Gastroesophageal sphincter (tissue), 4 donors: ENCODE data around the gene RUFY1. TPM values are rescaled to one million over a fixed set of nuclear protein-coding genes. Genes with fewer than 3 reads are reported as not detected.
A peak's percentile ranks its signal among the peaks of the same experiment; 100 is the strongest.

Experiments used
- ATAC-seq: fragments of 150-250 bp; one replicate; pipeline ENCODE4 v1.9.1; 2016; ENCODE audit warnings: mild to moderate bottlenecking, moderate library complexity
- H3K27ac ChIP-seq, 4 donors: fragments of 200-600 bp; sonication (generic) in 3 of 4; 1 replicate in 3 of 4; 2 replicates in 1 of 4; pipeline ENCODE4 v1.5.1; 2016 to 2019
- H3K27me3 ChIP-seq: fragments of 200-600 bp; sonication (generic); one replicate; pipeline ENCODE4 v1.5.1; 2019
- H3K36me3 ChIP-seq, 2 donors: fragments of 200-600 bp; sonication (generic); one replicate each; pipeline ENCODE4 v1.5.1; 2019; ENCODE audit warnings: control low read depth in 1 of 2
- H3K4me1 ChIP-seq, 3 donors: fragments of 200-600 bp; sonication (generic); 1 replicate in 2 of 3; 2 replicates in 1 of 3; pipeline ENCODE4 v1.5.1; 2016 to 2019; ENCODE audit warnings: control low read depth in 2 of 3
- H3K4me3 ChIP-seq, 2 donors: fragments of 200-600 bp; sonication (generic); one replicate each; pipeline ENCODE4 v1.5.1; 2019; ENCODE audit warnings: mild to moderate bottlenecking in 1 of 2, moderate library complexity in 1 of 2
- H3K9me3 ChIP-seq, 3 donors: fragments of 200-600 bp; sonication (generic); one replicate each; pipeline ENCODE4 v1.5.1; 2017 to 2019; ENCODE audit warnings: control low read depth in 2 of 3
- EP300 ChIP-seq: sonication (generic); formaldehyde crosslinking; IDR thresholded peaks from one replicate; pipeline ENCODE4 v1.6.1; 2017; ENCODE audit warnings: antibody characterized with exemption, mild to moderate bottlenecking
- POLR2A ChIP-seq, 2 donors: fragments of 450-650 bp; IDR thresholded peaks; one replicate each; pipeline ENCODE4 v1.6.1; 2017; ENCODE audit warnings: antibody characterized with exemption in 2 of 2, mild to moderate bottlenecking in 2 of 2, moderate library complexity in 1 of 2
- POLR2AphosphoS5 ChIP-seq: sonication (generic); formaldehyde crosslinking; IDR thresholded peaks from one replicate; pipeline ENCODE4 v1.6.1; 2017; ENCODE audit warnings: antibody characterized with exemption
- WGBS, 2 donors: methylation state at CpG; one replicate each; pipeline ENCODE4 v1.1.5; 2018; ENCODE audit warnings: low coverage in 1 of 2; 5-methylcytosine and 5-hydroxymethylcytosine counted together
- total RNA-seq, 4 donors: library from RNA; depleted of rRNA; stranded (reverse); fragments of >200 nt; gene quantifications; one replicate each; pipeline ENCODE4 v1.1.0, GENCODE V29; 2016
- TF ChIP-seq, protein P1 (sequence below), 4 experiments: fragments of 200-600 bp in 2 of 4; fragments of 450-650 bp in 2 of 4; sonication (generic) in 1 of 4; IDR thresholded peaks; one replicate each; pipeline ENCODE4 v1.5.1; 2017 to 2019; ENCODE audit warnings: antibody characterized with exemption in 4 of 4, mild to moderate bottlenecking in 2 of 4, moderate library complexity in 2 of 4

RUFY1 gene
- total RNA-seq, 4 donors from 2014 or later, result 38.1 to 59.0 (median 54.8) TPM

DNA sequence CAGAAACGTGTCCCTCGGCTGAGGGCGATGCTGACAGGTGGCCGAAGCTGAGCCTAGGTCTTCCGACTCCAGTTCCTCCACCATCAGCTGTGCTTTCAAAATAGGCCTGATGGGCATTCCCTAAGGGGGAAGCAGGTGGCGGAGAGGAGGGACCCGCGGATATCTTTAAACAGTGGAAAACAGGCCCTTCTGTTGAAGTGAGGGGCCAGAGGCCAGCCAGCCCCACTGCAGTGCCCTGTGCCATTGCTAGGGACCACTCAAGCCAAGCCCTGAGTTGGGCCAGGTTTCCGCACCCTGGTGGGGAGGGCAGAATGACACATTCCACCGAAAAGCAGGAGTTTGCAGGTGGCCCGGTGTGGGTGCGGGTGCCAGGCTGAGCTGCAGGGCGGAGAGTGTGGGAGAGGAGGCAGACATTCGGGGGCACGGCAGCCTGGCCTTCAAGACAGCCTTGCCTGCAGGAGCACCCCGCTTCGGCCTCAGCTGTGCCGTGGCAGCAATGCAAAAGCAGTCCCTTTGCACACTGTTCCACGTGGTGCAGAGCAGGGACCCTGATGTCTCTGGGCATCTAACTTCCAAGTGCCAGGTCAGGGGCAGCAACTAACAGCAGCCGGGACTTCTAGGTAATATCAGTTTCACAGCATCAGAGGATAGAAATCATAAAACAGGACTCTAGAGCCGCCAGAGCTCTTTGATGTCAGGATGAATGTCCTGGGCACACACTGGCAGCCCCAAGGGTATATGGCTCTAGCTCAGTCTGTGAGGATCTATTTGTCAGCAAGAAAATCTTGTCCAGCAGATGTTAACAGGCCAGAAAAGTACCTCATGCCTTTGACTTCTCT, 55.9 kb downstream of the RUFY1 start:
- ATAC-seq, result no peak
- no peaks in the 10 kb centered on the region for H3K9me3 ChIP-seq
- TF ChIP-seq POLR2AphosphoS5 (no peak), POLR2A (IDR thresholded peaks at IDR 0.05) (no peak), EP300 (no peak)
- TF ChIP-seq, protein P1, sequence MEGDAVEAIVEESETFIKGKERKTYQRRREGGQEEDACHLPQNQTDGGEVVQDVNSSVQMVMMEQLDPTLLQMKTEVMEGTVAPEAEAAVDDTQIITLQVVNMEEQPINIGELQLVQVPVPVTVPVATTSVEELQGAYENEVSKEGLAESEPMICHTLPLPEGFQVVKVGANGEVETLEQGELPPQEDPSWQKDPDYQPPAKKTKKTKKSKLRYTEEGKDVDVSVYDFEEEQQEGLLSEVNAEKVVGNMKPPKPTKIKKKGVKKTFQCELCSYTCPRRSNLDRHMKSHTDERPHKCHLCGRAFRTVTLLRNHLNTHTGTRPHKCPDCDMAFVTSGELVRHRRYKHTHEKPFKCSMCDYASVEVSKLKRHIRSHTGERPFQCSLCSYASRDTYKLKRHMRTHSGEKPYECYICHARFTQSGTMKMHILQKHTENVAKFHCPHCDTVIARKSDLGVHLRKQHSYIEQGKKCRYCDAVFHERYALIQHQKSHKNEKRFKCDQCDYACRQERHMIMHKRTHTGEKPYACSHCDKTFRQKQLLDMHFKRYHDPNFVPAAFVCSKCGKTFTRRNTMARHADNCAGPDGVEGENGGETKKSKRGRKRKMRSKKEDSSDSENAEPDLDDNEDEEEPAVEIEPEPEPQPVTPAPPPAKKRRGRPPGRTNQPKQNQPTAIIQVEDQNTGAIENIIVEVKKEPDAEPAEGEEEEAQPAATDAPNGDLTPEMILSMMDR (IDR thresholded peaks at IDR 0.05), result no peak
- peaks cover 0 to 78% (median 20%) of the 10 kb centered on the region in 3 donors for H3K4me1 ChIP-seq
- peak overlapping the region; percentile 11 to 78 (median 76) for H3K27ac ChIP-seq
- 60 to 64% methylated on average over 3 to 4 of the region's 21 CpGs for WGBS, 2 donors
- H3K4me3 ChIP-seq, result no peak overlapping the region
- no peaks in the 10 kb centered on the region for H3K27me3 ChIP-seq
- peaks cover 0 to 91% of the 10 kb centered on the region in 2 donors for H3K36me3 ChIP-seq

DNA sequence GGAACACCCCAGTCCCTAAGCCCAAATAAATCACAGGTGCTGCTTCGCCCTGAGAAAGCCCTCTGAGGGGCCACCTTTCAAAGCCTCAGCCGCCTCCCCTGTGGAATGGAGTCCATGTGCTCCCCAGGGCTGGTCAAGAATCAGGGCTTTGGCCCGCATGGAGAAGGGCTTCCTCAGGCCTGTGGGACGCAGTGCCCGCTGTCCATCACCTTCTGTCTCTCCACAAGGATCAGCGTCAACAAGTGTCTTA, 56.5 kb downstream of the RUFY1 start:
- Histone ChIP-seq H3K4me3 (no peak overlapping the region), H3K36me3 (peaks cover 0 to 91% of the 10 kb centered on the region in 2 donors), H3K9me3 (no peaks in the 10 kb centered on the region), H3K27me3 (no peaks in the 10 kb centered on the region), H3K4me1 (peaks cover 0 to 84% (median 24%) of the 10 kb centered on the region in 3 donors), H3K27ac (peak overlapping the region in 3 of 4 donors; percentile 76 to 78 (median 77))
- 90% methylated on average over 2 of the region's 6 CpGs; no CpG with 5 or more reads in 1 of the 2 donors for WGBS, 2 donors
- no peak for ATAC-seq
- no peak for TF ChIP-seq POLR2AphosphoS5
- no peak for TF ChIP-seq EP300
- TF ChIP-seq, protein P1 (IDR thresholded peaks at IDR 0.05), result no peak
- TF ChIP-seq POLR2A (IDR thresholded peaks at IDR 0.05), result no peak

DNA sequence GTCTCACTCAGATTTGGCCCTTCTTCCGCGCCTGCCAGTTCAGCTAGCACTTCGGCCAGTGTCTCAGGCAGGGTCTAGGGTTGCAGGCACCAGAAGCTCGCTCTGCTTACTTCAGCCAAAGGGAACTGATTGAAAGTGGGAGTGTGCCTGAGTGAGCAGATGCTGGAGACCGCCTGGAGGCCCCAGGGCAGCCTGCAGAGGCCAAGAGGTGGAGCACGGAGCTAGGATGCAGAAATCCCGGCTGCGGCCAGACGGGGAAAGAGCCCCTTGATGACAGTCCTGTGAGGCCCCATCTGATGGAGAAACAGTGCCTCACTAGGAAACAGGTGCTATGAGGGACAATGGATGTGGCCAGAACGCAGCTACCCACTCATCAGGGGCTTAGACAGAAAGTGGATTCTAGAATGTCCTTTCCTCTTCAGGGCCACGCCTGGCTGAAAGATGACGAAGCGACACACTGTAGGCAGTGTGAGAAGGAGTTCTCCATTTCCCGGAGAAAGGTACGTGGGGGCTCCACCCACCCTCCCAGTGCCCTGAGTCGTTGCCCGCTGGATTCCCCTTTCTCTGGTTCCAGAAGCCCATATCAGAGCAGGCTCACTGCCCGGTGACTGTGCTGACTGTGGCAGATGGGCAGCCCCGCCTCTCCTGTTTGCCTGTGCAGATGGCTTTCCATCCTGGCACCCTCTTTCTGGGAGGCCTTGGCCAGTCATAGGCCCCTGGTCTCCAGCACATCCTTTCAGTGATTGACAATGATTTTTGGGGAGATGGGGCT, 57.0 kb downstream of the RUFY1 start:
- no peak for TF ChIP-seq POLR2A (IDR thresholded peaks at IDR 0.05)
- TF ChIP-seq, protein P1 (IDR thresholded peaks at IDR 0.05), result no peak
- TF ChIP-seq POLR2AphosphoS5, result peak; percentile 20
- no peak for TF ChIP-seq EP300
- Histone ChIP-seq H3K4me3 (no peak overlapping the region), H3K27ac (peak overlapping the region in 3 of 4 donors; percentile 76 to 78 (median 77)), H3K9me3 (no peaks in the 10 kb centered on the region), H3K36me3 (peaks cover 0 to 89% of the 10 kb centered on the region in 2 donors), H3K4me1 (peaks cover 0 to 89% (median 27%) of the 10 kb centered on the region in 3 donors), H3K27me3 (no peaks in the 10 kb centered on the region)
- WGBS, 2 donors, result 40 to 64% methylated on average over 8 to 12 of the region's 19 CpGs
- no peak for ATAC-seq

DNA sequence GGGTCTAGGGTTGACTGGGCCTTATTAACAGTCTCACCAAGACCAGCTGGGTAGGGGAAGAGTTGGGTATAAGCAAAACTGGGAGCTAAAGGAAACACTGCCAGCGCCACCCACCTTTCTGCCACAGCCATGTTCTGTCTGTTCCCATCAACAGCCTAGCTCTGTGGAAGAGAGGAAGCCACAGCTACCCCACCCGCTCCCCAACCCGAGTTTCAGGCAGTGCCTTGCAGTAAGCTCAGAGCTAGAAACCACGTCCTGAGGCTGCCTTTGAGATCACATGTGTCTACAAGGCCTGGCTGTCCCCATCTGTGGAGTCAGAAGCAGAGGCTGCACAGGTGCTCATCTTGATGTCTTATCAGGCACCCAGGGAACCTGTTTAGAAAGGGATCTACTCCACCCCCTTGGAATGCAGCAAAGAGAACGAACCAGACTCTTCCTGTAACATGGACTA, 57.8 kb downstream of the RUFY1 start:
- Histone ChIP-seq H3K4me1 (peaks cover 0 to 97% (median 27%) of the 10 kb centered on the region in 3 donors), H3K27ac (peak overlapping the region in 3 of 4 donors; percentile 57 to 78 (median 77)), H3K27me3 (no peaks in the 10 kb centered on the region), H3K9me3 (no peaks in the 10 kb centered on the region), H3K36me3 (peaks cover 3 to 89% of the 10 kb centered on the region in 2 donors), H3K4me3 (no peak overlapping the region)
- 27 to 34% methylated on average over 2 to 3 of the region's 5 CpGs for WGBS, 2 donors
- TF ChIP-seq EP300 (no peak), POLR2A (IDR thresholded peaks at IDR 0.05) (no peak), POLR2AphosphoS5 (no peak)
- TF ChIP-seq, protein P1 (IDR thresholded peaks at IDR 0.05), result no peak
- ATAC-seq, result no peak
